Ascending aorta (tissue), 2 donors: ENCODE results near the gene FOXK1. TPM values are rescaled to one million over a fixed set of nuclear protein-coding genes. Genes with fewer than 3 reads are reported as not detected.

ENCODE experiments used
- DNase-seq, 2 donors: peaks; one replicate each; pipeline ENCODE4 v3.0.0-alpha.2; 2019; ENCODE audit warnings: low spot score in 2 of 2
- H3K27ac ChIP-seq, 2 donors: fragments of 200-600 bp; sonication (generic); one replicate each; pipeline ENCODE4 v1.5.1; 2016 to 2017; ENCODE audit warnings: mild to moderate bottlenecking in 1 of 2
- H3K27me3 ChIP-seq: fragments of 200-600 bp; sonication (generic); one replicate; pipeline ENCODE4 v1.5.1; 2017
- H3K36me3 ChIP-seq, 2 donors: fragments of 200-600 bp; sonication (generic); one replicate each; pipeline ENCODE4 v1.5.1; 2016
- H3K4me1 ChIP-seq, 2 donors: fragments of 200-600 bp; sonication (generic); one replicate each; pipeline ENCODE4 v1.5.1; 2016 to 2017; ENCODE audit warnings: mild to moderate bottlenecking in 1 of 2
- H3K4me3 ChIP-seq, 2 donors: fragments of 200-600 bp; sonication (generic); one replicate each; pipeline ENCODE4 v1.5.1; 2016 to 2017; ENCODE audit warnings: mild to moderate bottlenecking in 1 of 2
- H3K9me3 ChIP-seq, 2 donors: fragments of 200-600 bp; sonication (generic); one replicate each; pipeline ENCODE4 v1.5.1; 2016
- intact Hi-C: fragments of 100-400 bp; cut with DNase I; formaldehyde crosslinking; loops from one replicate; pipeline ENCODE4 v1.15.1; 2023
- total RNA-seq: library from RNA; depleted of rRNA; stranded (reverse); fragments of >200 nt; gene quantifications from one replicate; pipeline ENCODE4 v1.1.0, GENCODE V29; 2016
- TF ChIP-seq, protein P1 (sequence below), 3 experiments: fragments of 200-600 bp in 2 of 3; fragments of 450-650 bp in 1 of 3; sonication (generic) in 2 of 3; IDR thresholded peaks; one replicate each; pipeline ENCODE4 v1.5.1; 2016 to 2019; ENCODE audit warnings: antibody characterized with exemption in 3 of 3, mild to moderate bottlenecking in 1 of 3, moderate library complexity in 1 of 3

FOXK1 gene
- total RNA-seq, 1 donor from 2014 or later: 31.7 TPM

DNA sequence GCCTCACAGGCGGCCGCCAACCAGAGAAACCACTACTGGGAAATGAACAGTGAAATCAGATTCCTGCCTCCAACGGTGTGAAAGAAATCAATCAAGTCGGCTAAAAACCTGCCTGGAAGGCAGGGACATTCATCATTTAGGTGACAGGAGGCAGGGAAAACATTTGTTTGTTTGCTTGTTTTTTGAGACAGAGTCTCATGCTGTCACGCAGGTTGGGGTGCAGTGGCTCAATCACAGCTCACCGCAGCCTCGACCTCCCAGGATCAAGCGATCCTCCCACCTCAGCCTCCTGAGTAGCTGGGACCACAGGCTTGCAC is 123.8 kb downstream of the FOXK1 start:
- intact Hi-C loops: no loop called here
- no peak overlapping the region for H3K27ac ChIP-seq
- no peaks in the 10 kb centered on the region for H3K9me3 ChIP-seq
- DNase-seq: no peak
- H3K27me3 ChIP-seq: no peaks in the 10 kb centered on the region
- H3K4me3 ChIP-seq: no peak overlapping the region
- TF ChIP-seq, protein P1, sequence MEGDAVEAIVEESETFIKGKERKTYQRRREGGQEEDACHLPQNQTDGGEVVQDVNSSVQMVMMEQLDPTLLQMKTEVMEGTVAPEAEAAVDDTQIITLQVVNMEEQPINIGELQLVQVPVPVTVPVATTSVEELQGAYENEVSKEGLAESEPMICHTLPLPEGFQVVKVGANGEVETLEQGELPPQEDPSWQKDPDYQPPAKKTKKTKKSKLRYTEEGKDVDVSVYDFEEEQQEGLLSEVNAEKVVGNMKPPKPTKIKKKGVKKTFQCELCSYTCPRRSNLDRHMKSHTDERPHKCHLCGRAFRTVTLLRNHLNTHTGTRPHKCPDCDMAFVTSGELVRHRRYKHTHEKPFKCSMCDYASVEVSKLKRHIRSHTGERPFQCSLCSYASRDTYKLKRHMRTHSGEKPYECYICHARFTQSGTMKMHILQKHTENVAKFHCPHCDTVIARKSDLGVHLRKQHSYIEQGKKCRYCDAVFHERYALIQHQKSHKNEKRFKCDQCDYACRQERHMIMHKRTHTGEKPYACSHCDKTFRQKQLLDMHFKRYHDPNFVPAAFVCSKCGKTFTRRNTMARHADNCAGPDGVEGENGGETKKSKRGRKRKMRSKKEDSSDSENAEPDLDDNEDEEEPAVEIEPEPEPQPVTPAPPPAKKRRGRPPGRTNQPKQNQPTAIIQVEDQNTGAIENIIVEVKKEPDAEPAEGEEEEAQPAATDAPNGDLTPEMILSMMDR (IDR thresholded peaks at IDR 0.05): no peak
- H3K36me3 ChIP-seq: no peaks in the 10 kb centered on the region
- no peaks in the 10 kb centered on the region for H3K4me1 ChIP-seq

DNA sequence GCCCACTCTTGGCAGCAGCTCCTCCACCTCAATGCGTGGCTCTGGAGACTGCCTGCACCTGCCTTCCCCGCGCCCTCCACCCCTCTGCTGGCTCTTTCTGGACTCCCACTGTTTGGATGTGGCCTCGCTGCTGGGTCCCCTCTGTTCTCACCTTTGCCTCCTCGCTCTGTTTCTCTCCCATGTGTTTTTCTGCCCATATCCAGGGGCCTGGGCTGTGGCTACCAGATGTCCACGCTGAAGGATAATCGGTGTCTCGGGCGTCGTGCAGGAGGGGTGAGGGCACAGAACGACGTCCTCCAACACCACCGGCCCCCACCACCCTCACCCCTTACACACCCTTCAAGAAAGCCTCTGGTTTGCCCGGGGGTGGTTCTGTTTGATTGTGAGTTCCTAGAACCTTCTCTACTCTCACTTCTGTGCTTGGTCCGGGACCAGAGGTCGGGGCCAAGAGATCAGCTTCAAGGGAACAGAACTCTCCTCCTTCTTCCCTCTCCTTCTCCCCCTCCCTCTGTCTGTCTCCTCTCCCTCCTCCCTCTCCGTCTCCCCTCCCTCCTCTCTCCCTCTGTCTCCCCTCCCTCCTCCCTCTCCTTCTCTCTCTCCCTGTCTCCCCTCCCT is 125.0 kb downstream of the FOXK1 start:
- H3K36me3 ChIP-seq: no peaks in the 10 kb centered on the region
- H3K27me3 ChIP-seq: no peaks in the 10 kb centered on the region
- H3K4me3 ChIP-seq: no peak overlapping the region
- no peak overlapping the region for H3K27ac ChIP-seq
- TF ChIP-seq, protein P1 (IDR thresholded peaks at IDR 0.05): no peak
- intact Hi-C loops: no loop called here
- H3K4me1 ChIP-seq: no peaks in the 10 kb centered on the region
- no peak for DNase-seq
- no peaks in the 10 kb centered on the region for H3K9me3 ChIP-seq

DNA sequence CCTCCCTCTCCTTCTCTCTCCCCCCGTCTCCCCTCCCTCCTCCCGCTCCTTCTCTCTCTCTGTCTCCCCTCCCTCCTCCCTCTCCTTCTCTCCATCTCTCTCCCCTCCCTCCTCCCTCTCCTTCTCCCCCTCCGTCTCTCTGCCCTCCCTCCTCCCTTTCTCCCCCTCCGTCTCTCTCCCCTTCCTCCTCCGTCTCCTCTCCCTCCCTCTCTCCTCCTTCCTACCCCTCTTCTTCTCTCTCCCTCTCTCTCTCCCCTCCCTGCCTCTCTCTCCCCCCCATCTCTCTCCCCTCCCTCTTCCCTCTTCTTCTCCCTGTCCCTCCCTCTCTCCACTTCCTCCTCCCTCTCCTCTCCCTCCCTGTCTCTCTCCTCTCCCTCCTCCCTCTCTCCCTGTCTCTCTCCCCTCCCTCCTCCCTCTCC is 125.5 kb downstream of the FOXK1 start:
- Histone ChIP-seq H3K36me3 (no peaks in the 10 kb centered on the region), H3K9me3 (no peaks in the 10 kb centered on the region), H3K27me3 (no peaks in the 10 kb centered on the region), H3K4me1 (no peaks in the 10 kb centered on the region), H3K4me3 (no peak overlapping the region), H3K27ac (no peak overlapping the region)
- no peak for DNase-seq
- intact Hi-C loops: no loop called here
- TF ChIP-seq, protein P1 (IDR thresholded peaks at IDR 0.05): no peak

DNA sequence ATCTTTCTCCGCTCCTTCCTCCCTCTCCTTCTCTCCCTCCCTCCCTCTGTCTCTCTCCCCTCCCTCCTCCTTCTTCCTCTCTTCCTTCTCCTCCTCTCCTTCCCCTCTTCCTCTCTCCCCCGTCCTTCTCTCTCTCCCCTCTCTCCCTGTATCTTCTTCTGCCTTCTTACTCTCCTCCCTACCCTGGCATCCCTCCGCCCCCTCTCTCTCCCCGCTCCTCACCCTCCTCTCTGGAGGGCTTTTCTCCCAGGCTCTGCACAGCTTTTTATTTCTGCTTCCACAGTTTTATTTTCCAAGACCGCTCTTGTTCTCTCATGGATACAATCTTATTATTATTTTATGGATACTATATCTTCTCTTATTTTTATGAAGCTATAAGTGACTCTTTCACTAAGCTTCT is 125.9 kb downstream of the FOXK1 start:
- Histone ChIP-seq H3K9me3 (no peaks in the 10 kb centered on the region), H3K36me3 (no peaks in the 10 kb centered on the region), H3K27ac (no peak overlapping the region), H3K4me3 (no peak overlapping the region), H3K27me3 (no peaks in the 10 kb centered on the region), H3K4me1 (no peaks in the 10 kb centered on the region)
- TF ChIP-seq, protein P1 (IDR thresholded peaks at IDR 0.05): no peak
- DNase-seq: no peak
- intact Hi-C loops: no loop called here

DNA sequence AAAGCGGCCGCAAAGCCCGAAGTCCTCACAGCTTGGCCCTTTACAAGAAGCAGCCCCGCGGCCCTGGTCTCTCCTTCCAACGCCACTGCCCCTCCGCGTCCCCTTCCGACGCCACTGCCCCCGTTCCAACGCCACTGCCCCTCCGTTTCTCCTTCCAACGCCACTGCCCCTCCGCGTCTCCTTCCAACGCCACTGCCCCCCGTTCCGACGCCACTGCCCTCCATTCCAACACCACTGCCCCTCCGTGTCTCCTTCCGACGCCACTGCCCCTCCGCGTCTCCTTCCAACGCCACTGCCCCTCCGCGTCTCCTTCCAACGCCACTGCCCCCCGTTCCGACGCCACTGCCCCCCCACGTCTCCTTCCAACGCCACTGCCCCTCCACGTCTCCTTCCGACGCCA is 126.5 kb downstream of the FOXK1 start:
- TF ChIP-seq, protein P1 (IDR thresholded peaks at IDR 0.05): no peak
- Histone ChIP-seq H3K9me3 (no peaks in the 10 kb centered on the region), H3K27me3 (no peaks in the 10 kb centered on the region), H3K4me1 (no peaks in the 10 kb centered on the region), H3K36me3 (peaks cover 0 to 4% of the 10 kb centered on the region in 2 donors), H3K27ac (no peak overlapping the region), H3K4me3 (no peak overlapping the region)
- intact Hi-C loops: no loop called here
- no peak for DNase-seq

DNA sequence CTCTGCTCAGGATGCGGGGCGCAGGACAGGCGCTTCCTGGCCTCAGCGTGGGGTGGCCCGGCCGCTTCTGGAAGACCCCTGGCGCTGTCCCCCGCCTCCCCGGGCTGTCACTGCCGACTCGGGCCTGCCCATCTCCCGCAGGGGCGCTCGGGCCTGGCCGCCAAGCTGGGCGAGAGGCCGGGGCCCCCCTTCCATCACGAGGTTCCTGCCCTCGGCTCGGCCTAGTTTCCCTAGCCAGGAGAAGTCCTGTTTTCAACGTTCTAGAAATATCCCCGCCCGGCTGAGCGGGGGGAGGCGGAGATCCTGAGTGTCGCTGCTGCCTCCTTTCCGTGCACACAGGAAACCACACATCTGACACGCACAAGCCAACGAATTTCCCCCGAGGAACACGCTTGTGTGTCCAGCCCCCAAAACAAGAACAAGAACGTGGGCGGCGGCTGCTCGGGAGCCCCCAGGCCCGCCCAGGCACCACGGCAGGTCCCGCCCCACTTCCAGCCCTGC is 127.0 kb downstream of the FOXK1 start:
- H3K27ac ChIP-seq: peak overlapping the region in 1 of 2 donors; percentile 27
- H3K4me3 ChIP-seq: no peak overlapping the region

More for the DNA sequence above, 127.0 kb downstream of the FOXK1 start:
- no peaks in the 10 kb centered on the region for H3K9me3 ChIP-seq
- H3K4me1 ChIP-seq: no peaks in the 10 kb centered on the region
- intact Hi-C loops: no loop called here
- no peak for DNase-seq
- H3K36me3 ChIP-seq: peaks cover 0 to 5% of the 10 kb centered on the region in 2 donors
- no peaks in the 10 kb centered on the region for H3K27me3 ChIP-seq
- TF ChIP-seq, protein P1 (IDR thresholded peaks at IDR 0.05): no peak
